ENCODE measurements around the gene ATXN1. TPM values are rescaled to one million over a fixed set of nuclear protein-coding genes. Genes with fewer than 3 reads are reported as not detected.

Gene ATXN1
- total and polyA plus RNA-seq, 2 experiments from 2014 or later, result 4.8 to 9.1 TPM

DNA sequence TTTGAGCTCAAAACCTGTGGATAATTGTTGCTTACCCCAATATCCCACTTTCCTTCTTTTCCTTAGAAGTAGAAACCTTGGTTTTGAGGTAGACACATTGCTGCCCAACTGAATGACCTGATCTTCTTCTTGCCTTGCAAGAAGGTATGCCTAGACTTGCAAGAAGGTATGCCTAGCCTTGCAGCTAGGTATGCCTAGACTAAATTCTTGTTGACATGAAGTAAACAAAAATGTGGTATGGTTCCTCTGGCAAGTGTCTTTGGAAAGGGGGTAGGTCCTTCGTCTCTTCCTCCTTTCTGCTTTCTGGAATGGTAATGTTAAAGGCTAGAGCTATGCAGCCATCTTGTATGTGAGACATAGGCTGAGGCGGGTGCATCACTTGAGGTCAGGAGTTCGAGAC, 393.7 kb downstream of the ATXN1 start (continued):
- TF ChIP-seq, protein P1, sequence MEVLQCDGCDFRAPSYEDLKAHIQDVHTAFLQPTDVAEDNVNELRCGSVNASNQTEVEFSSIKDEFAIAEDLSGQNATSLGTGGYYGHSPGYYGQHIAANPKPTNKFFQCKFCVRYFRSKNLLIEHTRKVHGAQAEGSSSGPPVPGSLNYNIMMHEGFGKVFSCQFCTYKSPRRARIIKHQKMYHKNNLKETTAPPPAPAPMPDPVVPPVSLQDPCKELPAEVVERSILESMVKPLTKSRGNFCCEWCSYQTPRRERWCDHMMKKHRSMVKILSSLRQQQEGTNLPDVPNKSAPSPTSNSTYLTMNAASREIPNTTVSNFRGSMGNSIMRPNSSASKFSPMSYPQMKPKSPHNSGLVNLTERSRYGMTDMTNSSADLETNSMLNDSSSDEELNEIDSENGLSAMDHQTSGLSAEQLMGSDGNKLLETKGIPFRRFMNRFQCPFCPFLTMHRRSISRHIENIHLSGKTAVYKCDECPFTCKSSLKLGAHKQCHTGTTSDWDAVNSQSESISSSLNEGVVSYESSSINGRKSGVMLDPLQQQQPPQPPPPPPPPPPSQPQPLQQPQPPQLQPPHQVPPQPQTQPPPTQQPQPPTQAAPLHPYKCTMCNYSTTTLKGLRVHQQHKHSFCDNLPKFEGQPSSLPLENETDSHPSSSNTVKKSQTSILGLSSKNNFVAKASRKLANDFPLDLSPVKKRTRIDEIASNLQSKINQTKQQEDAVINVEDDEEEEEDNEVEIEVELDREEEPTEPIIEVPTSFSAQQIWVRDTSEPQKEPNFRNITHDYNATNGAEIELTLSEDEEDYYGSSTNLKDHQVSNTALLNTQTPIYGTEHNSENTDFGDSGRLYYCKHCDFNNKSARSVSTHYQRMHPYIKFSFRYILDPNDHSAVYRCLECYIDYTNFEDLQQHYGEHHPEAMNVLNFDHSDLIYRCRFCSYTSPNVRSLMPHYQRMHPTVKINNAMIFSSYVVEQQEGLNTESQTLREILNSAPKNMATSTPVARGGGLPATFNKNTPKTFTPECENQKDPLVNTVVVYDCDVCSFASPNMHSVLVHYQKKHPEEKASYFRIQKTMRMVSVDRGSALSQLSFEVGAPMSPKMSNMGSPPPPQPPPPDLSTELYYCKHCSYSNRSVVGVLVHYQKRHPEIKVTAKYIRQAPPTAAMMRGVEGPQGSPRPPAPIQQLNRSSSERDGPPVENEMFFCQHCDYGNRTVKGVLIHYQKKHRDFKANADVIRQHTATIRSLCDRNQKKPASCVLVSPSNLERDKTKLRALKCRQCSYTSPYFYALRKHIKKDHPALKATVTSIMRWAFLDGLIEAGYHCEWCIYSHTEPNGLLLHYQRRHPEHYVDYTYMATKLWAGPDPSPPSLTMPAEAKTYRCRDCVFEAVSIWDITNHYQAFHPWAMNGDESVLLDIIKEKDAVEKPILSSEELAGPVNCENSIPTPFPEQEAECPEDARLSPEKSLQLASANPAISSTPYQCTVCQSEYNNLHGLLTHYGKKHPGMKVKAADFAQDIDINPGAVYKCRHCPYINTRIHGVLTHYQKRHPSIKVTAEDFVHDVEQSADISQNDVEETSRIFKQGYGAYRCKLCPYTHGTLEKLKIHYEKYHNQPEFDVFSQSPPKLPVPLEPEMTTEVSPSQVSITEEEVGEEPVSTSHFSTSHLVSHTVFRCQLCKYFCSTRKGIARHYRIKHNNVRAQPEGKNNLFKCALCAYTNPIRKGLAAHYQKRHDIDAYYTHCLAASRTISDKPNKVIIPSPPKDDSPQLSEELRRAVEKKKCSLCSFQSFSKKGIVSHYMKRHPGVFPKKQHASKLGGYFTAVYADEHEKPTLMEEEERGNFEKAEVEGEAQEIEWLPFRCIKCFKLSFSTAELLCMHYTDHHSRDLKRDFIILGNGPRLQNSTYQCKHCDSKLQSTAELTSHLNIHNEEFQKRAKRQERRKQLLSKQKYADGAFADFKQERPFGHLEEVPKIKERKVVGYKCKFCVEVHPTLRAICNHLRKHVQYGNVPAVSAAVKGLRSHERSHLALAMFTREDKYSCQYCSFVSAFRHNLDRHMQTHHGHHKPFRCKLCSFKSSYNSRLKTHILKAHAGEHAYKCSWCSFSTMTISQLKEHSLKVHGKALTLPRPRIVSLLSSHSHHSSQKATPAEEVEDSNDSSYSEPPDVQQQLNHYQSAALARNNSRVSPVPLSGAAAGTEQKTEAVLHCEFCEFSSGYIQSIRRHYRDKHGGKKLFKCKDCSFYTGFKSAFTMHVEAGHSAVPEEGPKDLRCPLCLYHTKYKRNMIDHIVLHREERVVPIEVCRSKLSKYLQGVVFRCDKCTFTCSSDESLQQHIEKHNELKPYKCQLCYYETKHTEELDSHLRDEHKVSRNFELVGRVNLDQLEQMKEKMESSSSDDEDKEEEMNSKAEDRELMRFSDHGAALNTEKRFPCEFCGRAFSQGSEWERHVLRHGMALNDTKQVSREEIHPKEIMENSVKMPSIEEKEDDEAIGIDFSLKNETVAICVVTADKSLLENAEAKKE (CRISPR knock-in tag; IDR thresholded peaks at IDR 0.05), result no peak
- TF ChIP-seq CREB1 (CRISPR knock-in tag; IDR thresholded peaks at IDR 0.05; ENCODE audit: low read depth) (no peak), POLR2AphosphoS5 (IDR thresholded peaks at IDR 0.05; ENCODE audit: low read depth) (no peak), JUNB (IDR thresholded peaks at IDR 0.05; ENCODE audit: unreplicated experiment) (no peak), ETS1 (IDR thresholded peaks at IDR 0.05) (no peak), EZH2 (IDR thresholded peaks at IDR 0.05; ENCODE audit: low read depth, unreplicated experiment) (no peak), REST (IDR thresholded peaks at IDR 0.05; ENCODE audit: unreplicated experiment) (no peak)

Measured in GM23338 (cell line).